Hepatocyte (in vitro differentiated cells): ENCODE data around the gene PAWR. TPM values are rescaled to one million over a fixed set of nuclear protein-coding genes. Genes with fewer than 3 reads are reported as not detected.

ENCODE experiments used
- DNase-seq: peaks from one replicate; pipeline ENCODE4 v3.0.0-alpha.2; 2016; ENCODE audit warnings: low spot score
- H2AFZ ChIP-seq: fragments of 200-600 bp; sonication (generic); 2 replicates; pipeline ENCODE4 v1.6.0; 2016; ENCODE audit warnings: antibody characterized with exemption, mild to moderate bottlenecking
- H3K27ac ChIP-seq: fragments of 200-600 bp; sonication (generic); 2 replicates; pipeline ENCODE4 v1.5.1; 2016; ENCODE audit warnings: mild to moderate bottlenecking
- H3K27me3 ChIP-seq: fragments of 200-600 bp; sonication (generic); 2 replicates; pipeline ENCODE4 v1.6.1; 2016
- H3K36me3 ChIP-seq: fragments of 200-600 bp; sonication (generic); replicated peaks from 2 replicates; pipeline ENCODE4 v1.5.1; 2016; ENCODE audit warnings: low read depth; ENCODE audit not compliant: insufficient read depth
- H3K4me1 ChIP-seq: fragments of 200-600 bp; sonication (generic); 2 replicates; pipeline ENCODE4 v1.5.1; 2016; ENCODE audit warnings: mild to moderate bottlenecking, moderate library complexity; ENCODE audit not compliant: insufficient read depth
- H3K4me2 ChIP-seq: fragments of 200-600 bp; sonication (generic); 2 replicates; pipeline ENCODE4 v1.6.0; 2016
- H3K4me3 ChIP-seq: fragments of 200-600 bp; sonication (generic); 2 replicates; pipeline ENCODE4 v1.5.1; 2016; ENCODE audit warnings: mild to moderate bottlenecking
- H3K79me2 ChIP-seq: fragments of 200-600 bp; sonication (generic); 2 replicates; pipeline ENCODE4 v1.6.0; 2017; ENCODE audit warnings: mild to moderate bottlenecking
- H3K9me2 ChIP-seq: fragments of 200-600 bp; sonication (generic); replicated peaks from 2 replicates; pipeline ENCODE4 v1.6.0; 2017; ENCODE audit warnings: mild to moderate bottlenecking; ENCODE audit not compliant: insufficient read depth
- H3K9me3 ChIP-seq: fragments of 200-600 bp; sonication (generic); 2 replicates; pipeline ENCODE4 v1.5.1; 2016; ENCODE audit warnings: low read depth, mild to moderate bottlenecking
- H4K20me1 ChIP-seq: fragments of 200-600 bp; sonication (generic); 2 replicates; pipeline ENCODE4 v1.6.0; 2016; ENCODE audit warnings: mild to moderate bottlenecking; ENCODE audit not compliant: insufficient read depth, poor library complexity, severe bottlenecking
- CTCF ChIP-seq: fragments of 200-600 bp; sonication (generic); IDR thresholded peaks from 2 replicates; pipeline ENCODE4 v1.5.1; 2016; ENCODE audit warnings: antibody characterized with exemption, mild to moderate bottlenecking; ENCODE audit not compliant: poor library complexity
- EZH2 ChIP-seq: fragments of 200-600 bp; sonication (generic); IDR thresholded peaks from 2 replicates; pipeline ENCODE4 v1.6.1; 2016; ENCODE audit warnings: antibody characterized with exemption, mild to moderate bottlenecking, borderline replicate concordance
- EZH2phosphoT487 ChIP-seq: fragments of 200-600 bp; sonication (generic); IDR thresholded peaks from one replicate; pipeline ENCODE4 v1.6.1; 2018; ENCODE audit warnings: antibody characterized with exemption, mild to moderate bottlenecking, low read depth, moderate library complexity; ENCODE audit not compliant: unreplicated experiment, severe bottlenecking
- WGBS: methylation state at CpG from one replicate; pipeline ENCODE4 v1.1.6; 2016; ENCODE audit warnings: low lambda C conversion rate; ENCODE audit errors: missing lambda C conversion rate; 5-methylcytosine and 5-hydroxymethylcytosine counted together
- polyA plus RNA-seq: library from polyadenylated mRNA; unstranded; fragments of >200 nt; fragmentation: Nextera tagmentation; extraction: Ambion mirVana; gene quantifications from 2 replicates; pipeline ENCODE4 v1.2.1, GENCODE V29; 2016
- total RNA-seq: library from RNA; depleted of rRNA; stranded (reverse); fragments of >200 nt; gene quantifications from 2 replicates; pipeline ENCODE4 v1.2.3, GENCODE V29; 2014

PAWR gene
- total and polyA plus RNA-seq, 2 experiments from 2014 or later: 40.5 to 54.9 TPM

GRCh38 chr12:79624378-79624777, 66.4 kb downstream of the PAWR start:
- H3K79me2 ChIP-seq: peaks cover 50% of the 10 kb centered on the region
- 85% methylated on average over 2 of the region's 2 CpGs for WGBS

GRCh38 chr12:79619872-79620562, 70.7 kb downstream of the PAWR start:
- no peak overlapping the region for H2AFZ ChIP-seq
- no peaks in the 10 kb centered on the region for H3K36me3 ChIP-seq
- 77% methylated on average over 3 of the region's 3 CpGs for WGBS

More at GRCh38 chr12:79624378-79624777, 66.4 kb downstream of the PAWR start:
- Histone ChIP-seq H3K27ac (no peak overlapping the region), H3K27me3 (no peaks in the 10 kb centered on the region), H3K4me2 (no peak overlapping the region), H3K9me3 (no peaks in the 10 kb centered on the region), H3K4me1 (no peaks in the 10 kb centered on the region), H3K4me3 (no peak overlapping the region), H4K20me1 (no peaks in the 10 kb centered on the region), H3K9me2 (no peaks in the 10 kb centered on the region), H3K36me3 (no peaks in the 10 kb centered on the region), H2AFZ (no peak overlapping the region)
- DNase-seq: no peak
- no peak for TF ChIP-seq EZH2
- no peak for TF ChIP-seq EZH2phosphoT487
- TF ChIP-seq CTCF: no peak

GRCh38 chr12:79618848-79619404, 71.8 kb downstream of the PAWR start:
- Histone ChIP-seq H4K20me1 (no peaks in the 10 kb centered on the region), H3K9me3 (no peaks in the 10 kb centered on the region), H3K27me3 (no peaks in the 10 kb centered on the region), H3K36me3 (no peaks in the 10 kb centered on the region), H3K9me2 (no peaks in the 10 kb centered on the region), H3K27ac (no peak overlapping the region), H3K4me2 (no peak overlapping the region), H3K79me2 (peaks cover 33% of the 10 kb centered on the region), H2AFZ (no peak overlapping the region), H3K4me1 (no peaks in the 10 kb centered on the region), H3K4me3 (no peak overlapping the region)
- 93% methylated on average over 2 of the region's 2 CpGs for WGBS
- no peak for DNase-seq
- TF ChIP-seq CTCF (no peak), EZH2 (no peak), EZH2phosphoT487 (no peak)

More at GRCh38 chr12:79619872-79620562, 70.7 kb downstream of the PAWR start:
- Histone ChIP-seq H3K4me3 (no peak overlapping the region), H3K9me2 (no peaks in the 10 kb centered on the region), H3K4me1 (no peaks in the 10 kb centered on the region), H3K4me2 (no peak overlapping the region), H4K20me1 (no peaks in the 10 kb centered on the region), H3K27me3 (no peaks in the 10 kb centered on the region), H3K9me3 (no peaks in the 10 kb centered on the region), H3K27ac (no peak overlapping the region), H3K79me2 (peaks cover 40% of the 10 kb centered on the region)
- TF ChIP-seq EZH2 (no peak), CTCF (no peak), EZH2phosphoT487 (no peak)
- no peak for DNase-seq
